ENCODE measurements around the gene CDYL2.
A peak's percentile ranks its signal among the peaks of the same experiment; 100 is the strongest.

CDYL2 gene

GRCh38 chr16:80703131-80704071, 101.0 kb downstream of the CDYL2 start:
- Histone ChIP-seq H3K9me3 (ENCODE audit: control insufficient read depth in 1 of 2, low read length in 2 of 2) (peaks cover 0 to 13% of the 10 kb centered on the region in 2 donors), H3K27ac (ENCODE audit: low read length) (peak overlapping the region; percentile 61), H3K4me1 (ENCODE audit: control insufficient read depth in 1 of 2, insufficient read depth in 2 of 2, low read length in 2 of 2) (no peaks in the 10 kb centered on the region), H3K27me3 (ENCODE audit: low read depth, low read length) (no peaks in the 10 kb centered on the region), H3K4me3 (ENCODE audit: low read depth in 1 of 2, low read length in 2 of 2) (no peak overlapping the region), H3K36me3 (ENCODE audit: control insufficient read depth in 1 of 2, insufficient read depth in 2 of 2, low read length in 2 of 2) (no peaks in the 10 kb centered on the region)

GRCh38 chr16:80702696-80703095, 101.7 kb downstream of the CDYL2 start:
- H3K9me3 ChIP-seq (ENCODE audit: control insufficient read depth in 1 of 2, low read length in 2 of 2) = peaks cover 0 to 18% of the 10 kb centered on the region in 2 donors
- no peaks in the 10 kb centered on the region for H3K4me1 ChIP-seq (ENCODE audit: control insufficient read depth in 1 of 2, insufficient read depth in 2 of 2, low read length in 2 of 2)
- no peak overlapping the region for H3K4me3 ChIP-seq (ENCODE audit: low read depth in 1 of 2, low read length in 2 of 2)
- H3K27me3 ChIP-seq (ENCODE audit: low read depth, low read length) = no peaks in the 10 kb centered on the region
- no peaks in the 10 kb centered on the region for H3K36me3 ChIP-seq (ENCODE audit: control insufficient read depth in 1 of 2, insufficient read depth in 2 of 2, low read length in 2 of 2)
- peak overlapping the region; percentile 61 for H3K27ac ChIP-seq (ENCODE audit: low read length)

- no peak overlapping the region for H3K4me3 ChIP-seq (ENCODE audit: low read depth in 1 of 2, low read length in 2 of 2)
- H3K36me3 ChIP-seq (ENCODE audit: control insufficient read depth in 1 of 2, insufficient read depth in 2 of 2, low read length in 2 of 2) = no peaks in the 10 kb centered on the region
- H3K27ac ChIP-seq (ENCODE audit: low read length) = no peak overlapping the region
- H3K27me3 ChIP-seq (ENCODE audit: low read depth, low read length) = no peaks in the 10 kb centered on the region
- H3K9me3 ChIP-seq (ENCODE audit: control insufficient read depth in 1 of 2, low read length in 2 of 2) = peaks cover 0 to 18% of the 10 kb centered on the region in 2 donors
- H3K4me1 ChIP-seq (ENCODE audit: control insufficient read depth in 1 of 2, insufficient read depth in 2 of 2, low read length in 2 of 2) = no peaks in the 10 kb centered on the region
Observed at GRCh38 chr16:80700558-80700957, 103.8 kb downstream of the CDYL2 start.

- H3K27me3 ChIP-seq (ENCODE audit: low read depth, low read length) = no peaks in the 10 kb centered on the region
- no peaks in the 10 kb centered on the region for H3K36me3 ChIP-seq (ENCODE audit: control insufficient read depth in 1 of 2, insufficient read depth in 2 of 2, low read length in 2 of 2)
- no peak overlapping the region for H3K27ac ChIP-seq (ENCODE audit: low read length)
- H3K4me1 ChIP-seq (ENCODE audit: control insufficient read depth in 1 of 2, insufficient read depth in 2 of 2, low read length in 2 of 2) = no peaks in the 10 kb centered on the region
- H3K9me3 ChIP-seq (ENCODE audit: control insufficient read depth in 1 of 2, low read length in 2 of 2) = peaks cover 0 to 9% of the 10 kb centered on the region in 2 donors
- H3K4me3 ChIP-seq (ENCODE audit: low read depth in 1 of 2, low read length in 2 of 2) = no peak overlapping the region
Observed at GRCh38 chr16:80695020-80695419, 109.4 kb downstream of the CDYL2 start.

GRCh38 chr16:80693553-80693952, 110.8 kb downstream of the CDYL2 start:
- Histone ChIP-seq H3K27me3 (ENCODE audit: low read depth, low read length) (no peaks in the 10 kb centered on the region), H3K4me1 (ENCODE audit: control insufficient read depth in 1 of 2, insufficient read depth in 2 of 2, low read length in 2 of 2) (no peaks in the 10 kb centered on the region), H3K9me3 (ENCODE audit: control insufficient read depth in 1 of 2, low read length in 2 of 2) (peaks cover 0 to 7% of the 10 kb centered on the region in 2 donors), H3K4me3 (ENCODE audit: low read depth in 1 of 2, low read length in 2 of 2) (no peak overlapping the region), H3K36me3 (ENCODE audit: control insufficient read depth in 1 of 2, insufficient read depth in 2 of 2, low read length in 2 of 2) (no peaks in the 10 kb centered on the region), H3K27ac (ENCODE audit: low read length) (no peak overlapping the region)

- no peak overlapping the region for H3K27ac ChIP-seq (ENCODE audit: low read length)
- H3K27me3 ChIP-seq (ENCODE audit: low read depth, low read length) = no peaks in the 10 kb centered on the region
- no peak overlapping the region for H3K4me3 ChIP-seq (ENCODE audit: low read depth in 1 of 2, low read length in 2 of 2)
- no peaks in the 10 kb centered on the region for H3K4me1 ChIP-seq (ENCODE audit: control insufficient read depth in 1 of 2, insufficient read depth in 2 of 2, low read length in 2 of 2)
- no peaks in the 10 kb centered on the region for H3K9me3 ChIP-seq (ENCODE audit: control insufficient read depth in 1 of 2, low read length in 2 of 2)
- no peaks in the 10 kb centered on the region for H3K36me3 ChIP-seq (ENCODE audit: control insufficient read depth in 1 of 2, insufficient read depth in 2 of 2, low read length in 2 of 2)
Observed at GRCh38 chr16:80692270-80692669, 112.1 kb downstream of the CDYL2 start.

- no peaks in the 10 kb centered on the region for H3K9me3 ChIP-seq (ENCODE audit: control insufficient read depth in 1 of 2, low read length in 2 of 2)
- H3K36me3 ChIP-seq (ENCODE audit: control insufficient read depth in 1 of 2, insufficient read depth in 2 of 2, low read length in 2 of 2) = no peaks in the 10 kb centered on the region
- no peak overlapping the region for H3K27ac ChIP-seq (ENCODE audit: low read length)
- no peak overlapping the region for H3K4me3 ChIP-seq (ENCODE audit: low read depth in 1 of 2, low read length in 2 of 2)
- no peaks in the 10 kb centered on the region for H3K4me1 ChIP-seq (ENCODE audit: control insufficient read depth in 1 of 2, insufficient read depth in 2 of 2, low read length in 2 of 2)
- no peaks in the 10 kb centered on the region for H3K27me3 ChIP-seq (ENCODE audit: low read depth, low read length)
Observed at GRCh38 chr16:80691111-80691741, 113.2 kb downstream of the CDYL2 start.

GRCh38 chr16:80689487-80689886, 114.9 kb downstream of the CDYL2 start:
- H3K36me3 ChIP-seq (ENCODE audit: control insufficient read depth in 1 of 2, insufficient read depth in 2 of 2, low read length in 2 of 2) = no peaks in the 10 kb centered on the region
- no peaks in the 10 kb centered on the region for H3K4me1 ChIP-seq (ENCODE audit: control insufficient read depth in 1 of 2, insufficient read depth in 2 of 2, low read length in 2 of 2)
- no peaks in the 10 kb centered on the region for H3K9me3 ChIP-seq (ENCODE audit: control insufficient read depth in 1 of 2, low read length in 2 of 2)
- no peak overlapping the region for H3K27ac ChIP-seq (ENCODE audit: low read length)
- H3K4me3 ChIP-seq (ENCODE audit: low read depth in 1 of 2, low read length in 2 of 2) = no peak overlapping the region
- H3K27me3 ChIP-seq (ENCODE audit: low read depth, low read length) = no peaks in the 10 kb centered on the region

- H3K4me3 ChIP-seq (ENCODE audit: low read depth in 1 of 2, low read length in 2 of 2) = no peak overlapping the region
Observed at GRCh38 chr16:80687606-80688005, 116.8 kb downstream of the CDYL2 start.

GRCh38 chr16:80684906-80685305, 119.5 kb downstream of the CDYL2 start:
- H3K27me3 ChIP-seq (ENCODE audit: low read depth, low read length) = no peaks in the 10 kb centered on the region
- H3K27ac ChIP-seq (ENCODE audit: low read length) = no peak overlapping the region
- no peaks in the 10 kb centered on the region for H3K9me3 ChIP-seq (ENCODE audit: control insufficient read depth in 1 of 2, low read length in 2 of 2)
- H3K4me1 ChIP-seq (ENCODE audit: control insufficient read depth in 1 of 2, insufficient read depth in 2 of 2, low read length in 2 of 2) = no peaks in the 10 kb centered on the region
- H3K4me3 ChIP-seq (ENCODE audit: low read depth in 1 of 2, low read length in 2 of 2) = no peak overlapping the region
- no peaks in the 10 kb centered on the region for H3K36me3 ChIP-seq (ENCODE audit: control insufficient read depth in 1 of 2, insufficient read depth in 2 of 2, low read length in 2 of 2)

More at GRCh38 chr16:80687606-80688005, 116.8 kb downstream of the CDYL2 start:
- Histone ChIP-seq H3K4me1 (ENCODE audit: control insufficient read depth in 1 of 2, insufficient read depth in 2 of 2, low read length in 2 of 2) (no peaks in the 10 kb centered on the region), H3K36me3 (ENCODE audit: control insufficient read depth in 1 of 2, insufficient read depth in 2 of 2, low read length in 2 of 2) (no peaks in the 10 kb centered on the region), H3K27ac (ENCODE audit: low read length) (no peak overlapping the region), H3K9me3 (ENCODE audit: control insufficient read depth in 1 of 2, low read length in 2 of 2) (no peaks in the 10 kb centered on the region), H3K27me3 (ENCODE audit: low read depth, low read length) (no peaks in the 10 kb centered on the region)

GRCh38 chr16:80684136-80684765, 120.1 kb downstream of the CDYL2 start:
- H3K36me3 ChIP-seq (ENCODE audit: control insufficient read depth in 1 of 2, insufficient read depth in 2 of 2, low read length in 2 of 2) = no peaks in the 10 kb centered on the region
- no peak overlapping the region for H3K27ac ChIP-seq (ENCODE audit: low read length)
- no peak overlapping the region for H3K4me3 ChIP-seq (ENCODE audit: low read depth in 1 of 2, low read length in 2 of 2)
- H3K27me3 ChIP-seq (ENCODE audit: low read depth, low read length) = no peaks in the 10 kb centered on the region
- no peaks in the 10 kb centered on the region for H3K4me1 ChIP-seq (ENCODE audit: control insufficient read depth in 1 of 2, insufficient read depth in 2 of 2, low read length in 2 of 2)
- no peaks in the 10 kb centered on the region for H3K9me3 ChIP-seq (ENCODE audit: control insufficient read depth in 1 of 2, low read length in 2 of 2)
